ENCODE measurements around the gene TMEM43.

TMEM43 gene

GRCh38 chr3:14122301-14122700, 2.6 kb upstream of the TMEM43 start:
- no peak for DNase-seq

GRCh38 chr3:14123308-14124222, 1.3 kb upstream of the TMEM43 start:
- no peak for DNase-seq

DNA sequence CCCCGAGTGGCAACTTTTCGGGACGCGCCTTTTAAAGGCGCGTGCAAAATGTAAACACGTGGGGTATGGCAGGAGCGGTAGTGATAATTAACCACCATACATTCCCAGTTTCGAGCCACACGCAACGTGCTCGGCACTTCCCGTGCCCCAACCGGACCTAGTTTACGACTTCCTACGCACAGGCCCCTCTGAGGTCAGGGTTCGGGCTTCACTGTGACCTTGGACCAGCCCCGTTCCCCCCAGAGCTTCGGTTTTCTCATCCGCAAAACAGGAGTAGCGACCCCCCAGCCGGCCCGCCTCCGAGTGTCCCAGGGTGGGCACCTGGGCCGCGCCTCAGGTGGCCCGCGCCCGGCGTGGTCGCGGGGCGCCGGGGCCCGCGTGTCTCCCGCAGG, 633 bp upstream of the TMEM43 start:
- peak; percentile 68 to 73 for DNase-seq

DNA sequence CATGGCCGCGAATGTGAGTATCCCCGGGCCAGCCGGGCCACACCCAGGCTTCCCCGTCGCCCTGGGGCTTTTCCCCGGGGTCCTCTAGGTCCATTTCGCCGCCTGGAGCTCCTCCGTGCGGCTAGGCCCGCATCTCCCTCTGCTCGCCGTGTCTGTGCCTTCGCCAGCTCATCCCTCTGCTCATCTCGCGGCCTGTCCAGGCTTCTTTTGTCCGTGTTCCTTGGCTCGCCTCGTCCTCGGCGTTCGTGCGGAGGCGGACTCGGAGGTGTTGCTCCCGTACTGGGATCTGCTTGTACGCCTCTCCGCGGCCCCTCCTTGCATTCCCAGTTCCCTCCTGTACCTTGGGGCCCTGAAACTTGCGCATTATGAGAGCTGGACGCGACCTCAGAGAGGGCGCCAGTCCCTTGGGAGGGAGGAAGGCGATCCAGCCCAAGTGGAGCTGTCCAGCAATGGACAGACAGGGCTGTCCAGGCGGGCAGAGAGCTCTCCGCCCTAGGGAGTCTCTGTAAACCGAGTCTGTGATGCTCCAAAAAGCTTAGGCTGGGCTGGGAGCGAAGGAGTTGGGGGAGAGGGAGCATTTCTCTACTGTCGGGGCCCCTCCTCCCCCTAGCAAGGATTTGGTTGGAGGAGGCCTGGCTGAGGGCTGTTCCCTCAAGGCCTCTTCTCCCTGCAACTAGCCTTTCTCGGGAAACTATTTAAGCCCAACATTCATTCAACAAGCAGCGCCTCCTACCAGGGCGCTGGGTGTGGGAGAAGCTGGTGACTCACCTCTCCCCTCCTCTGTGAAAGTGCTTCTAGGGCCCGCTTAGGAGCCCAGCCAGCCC, 553 bp downstream of the TMEM43 start:
- peak; percentile 60 to 70 for DNase-seq

DNA sequence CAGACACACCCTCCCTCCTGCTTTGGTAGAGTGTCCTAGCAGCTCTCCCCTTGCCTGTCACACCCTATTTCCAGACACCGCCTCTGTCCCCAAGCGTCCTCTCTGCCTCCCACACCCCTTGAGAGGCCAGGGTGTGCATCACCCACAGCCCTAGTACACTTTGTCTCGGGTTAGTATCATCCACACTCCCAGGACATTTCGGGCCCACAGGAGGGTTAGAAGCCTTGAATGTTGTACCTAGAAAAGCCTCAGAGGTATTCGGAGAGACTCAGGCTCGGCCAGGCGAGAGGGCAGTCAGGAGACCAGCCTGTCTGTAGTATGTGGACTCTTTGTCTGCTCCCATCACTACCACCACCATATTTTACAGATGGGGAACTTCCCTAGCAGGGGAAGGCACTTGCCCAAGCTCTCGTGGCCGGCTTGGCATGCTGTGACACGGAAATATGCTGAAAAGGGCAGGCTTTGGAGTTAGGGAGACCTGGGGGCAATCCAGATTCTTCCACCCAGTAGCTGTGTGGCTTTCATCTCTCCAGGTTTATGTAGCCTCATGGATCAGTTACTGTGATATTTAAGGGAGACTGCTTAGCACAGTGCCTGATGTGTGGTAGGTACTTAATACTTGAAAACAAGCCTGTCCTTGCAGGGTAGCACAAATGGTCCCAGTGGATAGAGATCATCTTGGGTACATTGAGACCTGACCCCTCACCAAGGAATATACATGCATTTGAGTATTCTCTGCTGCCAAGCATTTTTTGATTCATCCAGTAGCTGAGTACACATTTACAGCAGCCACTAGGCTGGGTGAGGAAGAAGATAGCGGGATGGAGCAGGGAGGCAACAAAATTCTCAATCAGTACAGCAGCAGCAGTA, 1.4 kb downstream of the TMEM43 start:
- no peak for DNase-seq

- DNase-seq: no peak
These were observed 2.1 kb downstream of the TMEM43 start for GRCh38 chr3:14126887-14127505.

GRCh38 chr3:14127516-14128161, 2.8 kb downstream of the TMEM43 start:
- DNase-seq: no peak

- no peak for DNase-seq
These were observed 3.9 kb downstream of the TMEM43 start for GRCh38 chr3:14128724-14129123.

DNA sequence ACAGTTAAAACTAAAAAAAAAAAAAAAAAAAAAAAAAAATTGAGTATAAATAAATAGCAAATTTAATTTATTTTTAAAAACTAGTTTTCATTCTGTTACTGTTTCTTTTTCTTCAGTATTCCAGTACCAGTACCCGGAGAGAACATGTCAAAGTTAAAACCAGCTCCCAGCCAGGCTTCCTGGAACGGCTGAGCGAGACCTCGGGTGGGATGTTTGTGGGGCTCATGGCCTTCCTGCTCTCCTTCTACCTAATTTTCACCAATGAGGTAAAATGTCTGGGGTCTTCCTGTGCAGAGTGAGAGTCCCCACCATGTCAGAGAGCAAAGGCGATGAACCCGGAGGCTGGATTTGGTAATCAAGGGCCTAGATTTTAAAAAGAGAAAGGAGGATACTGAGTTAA, 4.4 kb downstream of the TMEM43 start:
- no peak for DNase-seq

- no peak for DNase-seq
These were observed 5.4 kb downstream of the TMEM43 start for GRCh38 chr3:14130230-14130629.

- DNase-seq: no peak
These were observed 5.9 kb downstream of the TMEM43 start for GRCh38 chr3:14130707-14131106.

- DNase-seq: no peak
These were observed 6.3 kb downstream of the TMEM43 start for GRCh38 chr3:14131134-14131533.

GRCh38 chr3:14132120-14132519, 7.3 kb downstream of the TMEM43 start:
- DNase-seq: no peak

- DNase-seq: no peak
These were observed 7.8 kb downstream of the TMEM43 start for GRCh38 chr3:14132689-14133088.

DNA sequence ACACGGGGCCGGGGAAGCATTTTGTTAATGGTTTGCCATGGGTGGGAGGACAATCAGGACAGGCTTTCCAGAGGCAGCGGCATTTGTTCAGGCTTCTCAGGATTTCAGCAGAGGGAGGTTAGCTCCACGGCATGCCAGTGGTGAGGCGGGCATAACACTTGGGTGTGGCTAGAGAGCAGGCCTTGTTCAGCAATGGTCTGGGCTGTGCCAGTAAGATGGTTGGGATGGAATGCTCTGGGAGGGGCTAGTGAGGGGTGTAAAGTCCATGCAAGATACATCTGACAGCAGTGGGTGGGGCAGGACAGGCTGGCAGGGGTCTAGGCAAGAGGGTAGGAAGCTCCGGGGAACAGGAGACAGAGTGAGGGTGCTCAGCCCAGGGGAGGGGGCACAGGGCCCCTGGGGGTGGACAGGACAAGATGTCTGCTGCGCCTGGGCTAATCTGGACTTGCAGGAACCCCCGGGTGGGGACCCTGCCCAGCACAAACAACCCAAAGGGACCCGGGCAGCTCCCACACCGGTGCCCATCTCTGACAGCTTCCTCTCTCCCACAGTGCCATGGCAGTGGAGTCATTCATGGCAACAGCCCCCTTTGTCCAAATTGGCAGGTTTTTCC, 8.4 kb downstream of the TMEM43 start:
- no peak for DNase-seq

DNA sequence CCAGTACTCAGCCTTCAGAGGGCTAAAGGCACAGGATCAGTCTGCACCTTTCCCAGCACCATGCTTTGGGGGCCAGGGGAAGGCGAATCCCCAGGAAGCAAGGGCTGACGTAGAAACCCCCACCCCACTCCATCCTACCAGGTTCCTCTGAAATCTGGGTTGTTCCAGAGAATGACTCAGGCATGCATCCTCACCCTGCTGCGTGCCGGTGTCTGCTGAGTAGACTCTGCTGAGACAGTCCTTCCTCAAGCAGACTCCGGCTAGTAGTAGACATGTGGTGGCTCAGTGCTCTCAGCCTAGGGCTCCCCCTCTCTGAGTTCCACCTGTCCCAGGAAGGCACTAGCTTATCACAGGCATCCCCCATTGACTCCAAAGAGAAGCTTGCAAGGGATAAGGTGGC, 9.0 kb downstream of the TMEM43 start:
- no peak for DNase-seq

DNA sequence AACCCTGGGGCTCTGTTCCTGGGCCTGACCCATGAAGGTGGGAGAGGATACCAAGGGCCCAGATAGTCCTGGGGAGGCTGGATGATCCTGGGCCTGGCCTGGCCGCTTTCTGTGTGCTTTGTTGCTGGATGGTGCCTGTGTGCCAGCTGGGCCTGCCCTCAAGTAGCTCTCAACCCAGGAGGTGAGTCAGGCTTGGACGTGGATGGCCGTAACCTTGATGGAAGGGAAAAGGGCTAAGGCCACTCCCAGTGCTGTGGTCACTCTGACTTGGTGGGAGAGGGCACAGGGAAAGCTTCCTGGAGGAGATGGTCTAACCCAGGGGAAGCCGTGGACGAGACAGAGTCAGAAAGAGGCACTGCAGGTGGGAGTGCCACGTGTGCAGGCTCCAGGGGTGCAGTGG, 9.4 kb downstream of the TMEM43 start:
- no peak for DNase-seq

DNA sequence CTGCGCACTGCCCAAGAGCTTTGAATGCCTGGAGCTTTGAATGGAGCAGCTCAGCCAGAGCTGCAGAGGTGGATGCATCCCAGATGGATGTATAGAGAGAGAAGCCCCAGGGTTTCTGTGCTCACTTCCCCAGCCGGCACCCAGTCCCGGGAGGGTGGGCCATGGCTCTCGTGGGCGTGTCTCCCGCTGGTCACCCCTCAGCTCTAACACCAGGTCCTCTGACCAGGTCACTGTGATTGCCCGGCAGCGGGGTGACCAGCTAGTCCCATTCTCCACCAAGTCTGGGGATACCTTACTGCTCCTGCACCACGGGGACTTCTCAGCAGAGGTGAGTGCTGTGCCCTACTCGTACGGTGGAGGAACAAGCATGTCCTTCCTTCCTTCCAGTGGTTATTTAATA, 10.7 kb downstream of the TMEM43 start:
- DNase-seq: no peak

- no peak for DNase-seq
These were observed 12.2 kb downstream of the TMEM43 start for GRCh38 chr3:14137004-14137403.

GRCh38 chr3:14137445-14137844, 12.6 kb downstream of the TMEM43 start:
- no peak for DNase-seq

DNA sequence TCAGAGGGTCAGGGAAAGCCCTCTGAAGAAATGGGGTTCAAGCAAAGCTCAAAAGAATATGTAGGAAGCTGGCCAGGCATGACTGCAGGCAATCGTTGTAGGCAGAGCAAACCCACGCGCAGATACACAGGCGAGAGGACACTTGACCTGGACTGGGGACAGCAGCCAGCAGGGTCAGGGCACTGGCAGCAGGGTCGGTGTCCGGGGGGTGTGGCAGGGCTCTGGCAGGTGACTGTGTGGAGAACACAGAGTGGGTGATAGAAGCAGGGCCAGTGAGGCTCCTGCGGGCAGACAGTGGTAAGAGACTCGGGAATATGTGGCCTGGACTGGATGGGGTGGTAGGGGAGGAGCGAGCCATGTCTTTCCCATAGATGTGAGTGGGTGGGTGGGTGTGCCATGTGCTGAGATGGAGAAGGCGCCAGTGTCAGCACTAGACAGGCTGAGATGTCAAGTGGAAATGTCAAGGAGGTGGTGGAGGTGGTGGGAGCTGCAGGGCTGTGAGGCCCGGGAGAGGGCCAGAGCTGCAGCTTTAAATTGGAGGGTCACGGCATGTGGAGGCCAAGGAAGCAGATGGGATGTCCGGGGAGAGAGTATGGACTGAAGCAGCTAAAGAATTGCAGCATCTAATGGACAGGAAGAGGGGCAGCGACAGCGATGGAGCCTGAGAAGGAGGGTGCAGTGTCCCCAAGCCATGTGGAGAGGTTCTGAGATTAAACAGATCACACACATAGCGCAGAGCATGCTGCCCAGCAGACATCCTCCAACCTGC, 13.4 kb downstream of the TMEM43 start:
- no peak for DNase-seq
